ENCODE measurements around the gene SPANXD.
"Not testable (repeated sequence)": the region's sequence is repeated elsewhere in the genome, so short reads cannot be mapped to it uniquely, and the experiment has no call there.

SPANXD gene, protein sequence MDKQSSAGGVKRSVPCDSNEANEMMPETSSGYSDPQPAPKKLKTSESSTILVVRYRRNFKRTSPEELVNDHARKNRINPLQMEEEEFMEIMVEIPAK

DNA sequence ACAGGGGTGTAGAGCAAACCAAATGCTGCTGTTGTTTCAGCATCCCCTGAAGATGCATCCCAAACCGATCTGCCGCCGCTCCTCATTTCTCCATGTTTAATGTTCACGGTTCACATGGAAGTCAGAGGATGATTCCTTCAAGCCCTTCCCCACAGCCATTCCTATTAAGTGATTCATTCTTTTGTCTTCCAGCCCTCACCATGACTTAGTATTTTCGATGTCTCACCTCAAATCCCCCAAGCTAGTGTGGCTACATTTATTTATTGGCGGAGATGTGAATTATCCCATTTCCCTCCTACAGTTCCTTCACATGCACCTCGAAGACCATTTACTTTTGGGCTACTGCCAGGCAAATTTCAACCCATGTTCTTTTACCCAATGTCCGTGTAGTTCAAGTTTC, at the start of gene SPANXD:
Gene SPANXD (minus strand): TSS at position 101 of the 400 bp plus-strand sequence. CDS start 334 bp downstream, outside the sequence.
- DNase-seq (ENCODE audit: low read depth in 2 of 2): not testable (repeated sequence)

GRCh38 chrX:141742666-141743065, 44.1 kb upstream of the SPANXD start:
- no peak for DNase-seq (ENCODE audit: low read depth in 2 of 2)

DNA sequence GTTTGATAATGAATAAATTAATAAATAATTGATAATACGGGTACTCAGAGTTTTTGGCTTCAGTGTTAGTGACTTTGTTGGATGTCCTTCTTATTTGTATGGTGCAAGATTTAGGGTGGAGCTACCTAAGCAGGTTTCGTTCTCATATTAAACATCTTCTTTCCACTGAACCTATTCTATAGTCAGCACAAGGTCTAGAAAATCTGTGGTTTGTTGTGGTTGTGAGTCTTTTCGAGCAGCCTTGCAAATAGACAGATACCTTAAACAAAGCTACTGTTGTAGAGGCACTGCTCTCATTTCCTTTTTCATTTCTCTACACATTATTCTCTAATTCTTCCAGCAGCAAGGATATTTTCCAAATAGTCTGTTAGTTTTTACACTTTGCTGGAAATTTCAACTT, 38.1 kb upstream of the SPANXD start:
- DNase-seq (ENCODE audit: low read depth in 2 of 2): no peak

DNA sequence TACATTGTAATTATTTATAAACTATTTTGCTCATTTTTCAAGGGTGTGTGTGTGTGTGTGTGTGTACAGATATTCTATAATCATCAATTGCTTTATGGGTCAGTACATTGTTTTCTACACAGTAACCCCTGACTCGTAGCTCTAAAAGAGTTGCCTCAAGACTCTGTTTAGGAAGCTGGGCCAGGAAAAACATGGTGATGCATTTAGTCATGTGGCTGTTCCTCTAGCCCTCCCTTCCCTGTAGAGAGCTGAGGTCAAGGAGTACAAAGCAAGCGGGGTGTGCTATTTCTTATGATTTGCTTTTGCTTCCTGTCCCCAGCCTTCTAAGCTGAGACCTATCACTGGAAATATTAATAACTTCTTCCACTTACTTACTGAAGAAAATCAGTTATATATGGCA, 34.8 kb upstream of the SPANXD start:
- DNase-seq (ENCODE audit: low read depth in 2 of 2): no peak

DNA sequence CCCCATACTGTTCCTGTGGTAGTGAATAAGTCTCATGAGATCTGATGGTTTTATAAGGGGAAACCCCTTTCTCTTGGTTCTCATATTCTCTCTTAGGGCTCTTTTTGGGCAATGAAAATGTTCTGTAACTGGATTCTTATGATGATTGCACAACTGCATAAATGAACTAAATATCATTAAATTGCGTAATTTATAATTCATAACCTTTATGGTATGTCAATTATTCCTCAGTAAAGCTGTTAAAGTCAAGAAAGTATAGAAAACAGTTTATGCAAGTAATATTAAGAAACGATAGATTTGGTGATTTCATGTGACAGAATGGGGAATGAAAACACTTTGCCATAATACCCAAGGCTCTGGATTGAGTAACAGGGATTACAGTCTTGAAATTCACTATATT, 33.5 kb upstream of the SPANXD start:
- no peak for DNase-seq (ENCODE audit: low read depth in 2 of 2)

DNA sequence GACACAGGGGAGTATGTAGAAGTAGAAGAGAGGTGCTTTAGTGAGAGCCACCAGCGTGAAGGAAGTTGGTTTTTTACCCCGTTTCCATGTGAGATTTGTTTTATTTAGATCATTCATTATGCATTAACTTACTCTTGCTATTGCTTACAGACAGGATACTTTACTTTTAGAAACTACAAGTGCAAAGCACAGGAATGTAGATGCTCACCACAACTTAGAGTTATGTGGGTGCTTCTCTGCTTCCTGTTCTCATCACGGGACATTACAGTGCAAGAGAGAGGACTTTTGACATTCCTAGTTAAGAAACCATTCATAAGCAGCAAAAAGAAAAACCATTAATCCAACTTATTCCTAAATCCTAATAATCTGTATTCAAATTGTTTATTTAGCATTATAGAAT, 25.6 kb upstream of the SPANXD start:
- DNase-seq (ENCODE audit: low read depth in 2 of 2): no peak

DNA sequence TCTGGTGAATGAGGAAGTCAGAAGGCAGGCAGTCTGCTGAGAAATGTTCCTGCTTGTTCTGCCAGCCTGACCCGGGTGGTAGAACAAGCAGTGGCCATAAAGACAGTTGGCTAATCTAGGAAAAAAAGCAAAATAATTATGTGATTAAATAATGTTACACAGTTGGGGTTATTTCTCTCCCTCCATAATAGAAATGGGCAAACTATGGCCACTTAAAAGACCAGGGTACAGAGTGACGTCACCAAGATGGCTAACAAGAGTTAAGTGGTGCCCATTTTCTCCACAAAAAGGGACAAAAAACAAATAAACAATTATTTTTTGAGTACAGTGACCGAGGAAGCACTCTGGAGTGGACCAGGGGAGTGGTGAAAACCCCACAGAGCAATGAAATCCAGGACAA, 16.1 kb upstream of the SPANXD start:
- no peak for DNase-seq (ENCODE audit: low read depth in 2 of 2)

DNA sequence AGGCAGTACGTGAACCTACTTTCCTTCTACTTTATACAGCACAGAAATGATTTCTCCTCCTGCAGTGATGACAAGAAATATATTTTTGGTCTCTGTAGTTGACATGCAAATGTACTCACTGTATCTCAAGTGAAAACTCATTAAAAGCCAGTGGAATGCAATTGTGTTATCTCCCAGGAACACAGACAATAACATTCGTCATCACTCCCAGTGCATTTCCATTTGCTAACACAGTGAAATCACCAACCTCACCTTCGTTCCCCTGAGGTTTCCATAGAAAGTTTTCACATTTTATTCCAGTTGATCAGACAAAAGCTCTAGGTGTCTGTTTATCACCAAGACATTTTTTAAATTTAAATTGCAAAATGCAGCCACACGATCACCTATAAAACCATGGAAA, 2.5 kb upstream of the SPANXD start:
- DNase-seq (ENCODE audit: low read depth in 2 of 2): no peak

DNA sequence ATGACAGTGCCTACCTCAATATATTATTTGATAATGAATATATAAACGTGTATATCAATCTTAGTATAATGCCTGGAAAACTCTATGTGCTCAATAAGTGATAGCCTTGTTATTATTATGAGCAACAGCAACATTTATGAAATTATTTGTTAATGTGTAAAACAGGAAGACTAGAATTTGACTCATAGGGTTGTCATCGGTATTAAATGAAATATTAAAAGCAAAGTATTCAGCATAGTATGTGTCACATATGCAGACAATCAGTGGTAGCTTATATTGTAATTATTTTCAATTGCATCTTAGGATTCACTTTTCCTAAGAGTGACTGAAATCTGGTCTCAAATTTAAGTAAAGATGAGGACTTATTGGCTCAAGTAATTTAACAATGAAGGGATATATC, 24.6 kb downstream of the SPANXD start:
- DNase-seq (ENCODE audit: low read depth in 2 of 2): no peak

DNA sequence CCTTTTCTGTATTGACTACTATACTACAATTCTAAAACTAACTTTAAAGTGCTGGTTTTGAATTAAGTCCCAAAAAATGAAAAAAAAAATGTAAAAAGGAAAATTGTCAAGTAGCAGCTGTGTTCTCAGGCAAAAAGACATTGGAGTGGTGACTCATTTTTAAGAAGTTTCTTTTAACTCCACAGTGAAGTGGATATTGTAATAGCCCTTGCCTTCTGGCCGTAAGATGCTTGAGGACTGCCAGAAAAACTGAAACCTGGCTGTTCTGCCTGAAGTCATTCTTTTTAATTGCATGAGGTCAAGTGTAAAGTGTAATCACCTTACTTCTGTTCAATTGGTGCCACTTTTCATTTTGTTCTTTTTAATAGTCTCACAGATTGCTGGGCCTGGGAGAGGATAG, 28.9 kb downstream of the SPANXD start:
- no peak for DNase-seq (ENCODE audit: low read depth in 2 of 2)

GRCh38 chrX:141668371-141668770, 30.2 kb downstream of the SPANXD start:
- no peak for DNase-seq (ENCODE audit: low read depth in 2 of 2)

GRCh38 chrX:141662781-141663180, 35.8 kb downstream of the SPANXD start:
- DNase-seq (ENCODE audit: low read depth in 2 of 2): no peak

DNA sequence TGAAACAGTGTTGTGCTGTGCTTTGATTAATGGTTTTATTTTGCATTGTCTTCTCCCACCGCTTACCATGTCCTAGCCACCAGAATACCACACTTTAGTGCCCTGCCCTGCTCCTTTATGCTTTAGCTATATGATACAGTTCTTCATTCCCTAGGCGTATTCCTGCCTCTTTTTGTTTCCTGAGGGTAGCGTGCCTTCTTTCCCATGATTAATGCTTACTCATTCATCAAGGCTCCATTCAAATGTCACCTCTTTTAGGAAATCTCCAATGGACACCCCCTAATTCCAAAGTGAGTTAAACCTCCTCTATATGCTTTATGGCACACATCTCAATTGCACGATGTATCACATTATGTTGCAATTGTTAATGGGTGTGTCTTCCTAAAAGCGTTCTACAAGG, 46.3 kb downstream of the SPANXD start:
- DNase-seq (ENCODE audit: low read depth in 2 of 2): no peak

Measured in stimulated activated CD8-positive, alpha-beta memory T cell treated with anti-CD3 and anti-CD28 coated beads, Interleukin-15, amount 100 ng/mL, for 48 hours (primary cell).